SK-N-SH treated with all-trans-retinoic acid at 6 μM for 48 hours (cell line): ENCODE data around the gene CD101.

Source experiments
- BACH2 ChIP-seq: fragments of 250-450 bp; sonication (Bioruptor Pico); IDR thresholded peaks from 2 replicates; pipeline ENCODE4 v1.9.0; 2021; ENCODE audit warnings: mild to moderate bottlenecking, borderline replicate concordance
- ISL1 ChIP-seq: fragments of 250-450 bp; sonication (Bioruptor Pico); IDR thresholded peaks from 2 replicates; pipeline ENCODE4 v2.1.2; 2022; ENCODE audit warnings: mild to moderate bottlenecking, moderate library complexity
- TF ChIP-seq, protein P1 (sequence below): fragments of 250-450 bp; sonication (Bioruptor Pico); IDR thresholded peaks from 2 replicates; pipeline ENCODE4 v1.5.1; 2021; ENCODE audit warnings: mild to moderate bottlenecking, moderate library complexity

- TF ChIP-seq, protein P1, sequence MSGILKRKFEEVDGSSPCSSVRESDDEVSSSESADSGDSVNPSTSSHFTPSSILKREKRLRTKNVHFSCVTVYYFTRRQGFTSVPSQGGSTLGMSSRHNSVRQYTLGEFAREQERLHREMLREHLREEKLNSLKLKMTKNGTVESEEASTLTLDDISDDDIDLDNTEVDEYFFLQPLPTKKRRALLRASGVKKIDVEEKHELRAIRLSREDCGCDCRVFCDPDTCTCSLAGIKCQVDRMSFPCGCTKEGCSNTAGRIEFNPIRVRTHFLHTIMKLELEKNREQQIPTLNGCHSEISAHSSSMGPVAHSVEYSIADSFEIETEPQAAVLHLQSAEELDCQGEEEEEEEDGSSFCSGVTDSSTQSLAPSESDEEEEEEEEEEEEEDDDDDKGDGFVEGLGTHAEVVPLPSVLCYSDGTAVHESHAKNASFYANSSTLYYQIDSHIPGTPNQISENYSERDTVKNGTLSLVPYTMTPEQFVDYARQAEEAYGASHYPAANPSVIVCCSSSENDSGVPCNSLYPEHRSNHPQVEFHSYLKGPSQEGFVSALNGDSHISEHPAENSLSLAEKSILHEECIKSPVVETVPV (CRISPR knock-in tag): no peak
- TF ChIP-seq BACH2 (no peak), ISL1 (CRISPR knock-in tag) (no peak)
Measured at GRCh38 chr1:116981521-116982037, 20.0 kb upstream of the CD101 start.
